Transverse colon (tissue), 4 donors: ENCODE data around the gene PAPPA.

ENCODE experiments used
- CTCF ChIP-seq, 5 experiments: fragments of 200-600 bp in 3 of 5; fragments of 450-650 bp in 2 of 5; sonication (generic) in 3 of 5; IDR thresholded peaks; 1 replicate in 2 of 5; 2 replicates in 3 of 5; pipeline ENCODE4 v1.5.1; 2016 to 2017; ENCODE audit warnings: antibody characterized with exemption in 5 of 5, inconsistent platforms in 3 of 5, mild to moderate bottlenecking in 2 of 5, moderate library complexity in 1 of 5
- EP300 ChIP-seq: sonication (generic); formaldehyde crosslinking; IDR thresholded peaks from one replicate; pipeline ENCODE4 v1.6.1; 2017; ENCODE audit warnings: antibody characterized with exemption, low read depth
- POLR2A ChIP-seq: fragments of 450-650 bp; IDR thresholded peaks from one replicate; pipeline ENCODE4 v1.6.1; 2016; ENCODE audit warnings: antibody characterized with exemption, mild to moderate bottlenecking, moderate library complexity
- POLR2AphosphoS5 ChIP-seq, 3 donors: sonication (generic); formaldehyde crosslinking; IDR thresholded peaks; one replicate each; pipeline ENCODE4 v1.6.1; 2016; ENCODE audit warnings: antibody characterized with exemption in 3 of 3

- no peak for TF ChIP-seq EP300
- no peak for TF ChIP-seq CTCF (IDR thresholded peaks at IDR 0.05)
- no peak for TF ChIP-seq POLR2A
- no peak for TF ChIP-seq POLR2AphosphoS5 (IDR thresholded peaks at IDR 0.05)
Measured at GRCh38 chr9:116322521-116322920, 168.9 kb downstream of the PAPPA start.
